OCI-LY7 (cell line): ENCODE data around the gene ORC2.

Source experiments
- EZH2phosphoT487 ChIP-seq: fragments of 200-600 bp; sonication (generic); IDR thresholded peaks from 2 replicates; pipeline ENCODE4 v1.6.1; 2018; ENCODE audit warnings: low read depth, borderline replicate concordance, mild to moderate bottlenecking, mixed run types, antibody characterized with exemption, low read length, moderate library complexity, mixed read lengths
- TF ChIP-seq, protein P1 (sequence below): fragments of 200-600 bp; sonication (generic); conservative IDR thresholded peaks from 2 replicates; pipeline ENCODE4 v1.5.1; 2014; ENCODE audit warnings: mild to moderate bottlenecking, antibody characterized with exemption, low read length, moderate library complexity, mixed read lengths

DNA sequence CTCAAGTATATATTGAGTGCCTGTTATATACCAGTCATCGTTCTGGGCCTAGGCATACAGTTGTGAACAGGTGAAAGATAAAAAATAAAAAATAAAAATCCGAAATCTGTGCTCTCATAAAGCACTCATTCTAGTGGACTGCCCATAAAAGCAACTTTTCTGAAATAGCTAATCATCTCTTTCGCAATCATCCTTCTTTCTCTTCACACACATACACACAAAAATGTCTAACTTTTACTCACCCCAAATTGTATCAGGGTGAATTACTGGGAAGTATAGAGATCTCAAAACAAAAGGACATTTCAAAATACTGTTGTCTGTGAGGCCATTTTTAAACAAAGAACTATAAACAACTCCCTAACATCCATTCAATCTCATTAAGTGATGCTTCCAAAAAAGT lies 29.6 kb upstream of the ORC2 start:
- TF ChIP-seq, protein P1, sequence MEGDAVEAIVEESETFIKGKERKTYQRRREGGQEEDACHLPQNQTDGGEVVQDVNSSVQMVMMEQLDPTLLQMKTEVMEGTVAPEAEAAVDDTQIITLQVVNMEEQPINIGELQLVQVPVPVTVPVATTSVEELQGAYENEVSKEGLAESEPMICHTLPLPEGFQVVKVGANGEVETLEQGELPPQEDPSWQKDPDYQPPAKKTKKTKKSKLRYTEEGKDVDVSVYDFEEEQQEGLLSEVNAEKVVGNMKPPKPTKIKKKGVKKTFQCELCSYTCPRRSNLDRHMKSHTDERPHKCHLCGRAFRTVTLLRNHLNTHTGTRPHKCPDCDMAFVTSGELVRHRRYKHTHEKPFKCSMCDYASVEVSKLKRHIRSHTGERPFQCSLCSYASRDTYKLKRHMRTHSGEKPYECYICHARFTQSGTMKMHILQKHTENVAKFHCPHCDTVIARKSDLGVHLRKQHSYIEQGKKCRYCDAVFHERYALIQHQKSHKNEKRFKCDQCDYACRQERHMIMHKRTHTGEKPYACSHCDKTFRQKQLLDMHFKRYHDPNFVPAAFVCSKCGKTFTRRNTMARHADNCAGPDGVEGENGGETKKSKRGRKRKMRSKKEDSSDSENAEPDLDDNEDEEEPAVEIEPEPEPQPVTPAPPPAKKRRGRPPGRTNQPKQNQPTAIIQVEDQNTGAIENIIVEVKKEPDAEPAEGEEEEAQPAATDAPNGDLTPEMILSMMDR, result no peak
- TF ChIP-seq EZH2phosphoT487, result no peak
